Activated gamma-delta T cell treated with Interleukin-2 at 50 U/mL for 16 hours (primary cell): ENCODE results near the gene NBEAL2.
A peak's percentile ranks its signal among the peaks of the same experiment; 100 is the strongest.
"Not testable (repeated sequence)": the region's sequence is repeated elsewhere in the genome, so short reads cannot be mapped to it uniquely, and the experiment has no call there.

Experiments
- DNase-seq: peaks from one replicate; pipeline ENCODE4 v3.0.0-alpha.2; 2020

NBEAL2 gene

DNA sequence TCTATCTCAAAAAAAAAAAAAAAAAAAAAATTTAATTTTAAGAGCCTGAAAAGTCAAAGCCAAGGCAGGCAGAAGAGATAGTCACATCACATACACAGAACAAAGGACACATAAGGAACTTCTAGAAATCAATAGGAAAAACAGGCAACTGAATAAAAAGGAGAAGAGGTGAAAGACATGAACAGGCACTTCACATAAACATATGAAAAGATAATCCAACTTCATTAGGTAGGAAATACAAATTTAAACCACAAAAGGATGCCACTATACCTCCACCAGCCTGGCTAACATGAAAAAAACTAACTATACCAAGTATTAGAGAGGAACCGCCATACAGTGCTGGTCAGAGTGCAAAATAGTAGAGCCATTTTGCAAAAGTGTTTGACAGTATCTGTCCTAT, 17.0 kb upstream of the NBEAL2 start:
- no peak for DNase-seq

DNA sequence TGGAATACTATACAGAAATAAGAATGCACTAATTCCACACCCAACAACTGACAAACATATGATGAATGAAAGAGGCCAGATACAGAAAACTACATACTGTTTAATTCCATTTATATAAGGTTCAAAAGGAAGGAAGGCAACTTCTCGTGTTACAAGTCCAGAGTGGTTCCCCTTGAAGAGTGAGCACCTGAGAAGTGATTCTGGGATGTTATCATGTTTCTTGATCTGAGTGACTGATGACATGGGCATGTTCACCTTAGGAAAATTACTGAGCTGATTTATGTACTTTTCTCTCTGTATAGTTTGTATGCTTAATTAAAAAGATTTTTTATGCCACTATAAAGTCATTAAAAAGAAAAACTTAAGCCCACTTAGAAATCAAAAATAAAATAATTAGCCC, 16.5 kb upstream of the NBEAL2 start:
- DNase-seq, result no peak

DNA sequence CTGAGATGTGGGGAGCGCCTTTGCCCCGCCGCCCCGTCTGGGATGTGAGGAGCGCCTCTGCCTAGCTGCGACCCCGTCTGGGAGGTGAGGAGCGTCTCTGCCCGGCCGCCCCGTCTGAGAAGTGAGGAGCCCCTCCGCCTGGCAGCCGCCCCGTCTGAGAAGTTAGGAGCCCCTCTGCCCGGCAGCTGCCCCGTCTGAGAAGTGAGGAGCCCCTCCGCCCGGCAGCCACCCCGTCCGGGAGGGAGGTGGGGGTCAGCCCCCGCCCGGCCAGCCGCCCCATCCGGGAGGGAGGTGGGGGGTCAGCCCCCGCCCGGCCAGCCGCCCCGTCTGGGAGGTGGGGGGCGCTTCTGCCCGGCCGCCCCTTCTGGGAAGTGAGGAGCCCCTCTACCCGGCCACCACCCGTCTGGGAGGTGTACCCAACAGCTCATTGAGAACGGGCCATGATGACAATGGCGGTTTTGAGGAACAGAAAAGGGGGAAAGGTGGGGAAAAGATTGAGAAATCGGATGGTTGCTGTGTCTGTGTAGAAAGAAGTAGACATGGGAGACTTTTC, 15.4 kb upstream of the NBEAL2 start:
- DNase-seq, result not testable (repeated sequence)

DNA sequence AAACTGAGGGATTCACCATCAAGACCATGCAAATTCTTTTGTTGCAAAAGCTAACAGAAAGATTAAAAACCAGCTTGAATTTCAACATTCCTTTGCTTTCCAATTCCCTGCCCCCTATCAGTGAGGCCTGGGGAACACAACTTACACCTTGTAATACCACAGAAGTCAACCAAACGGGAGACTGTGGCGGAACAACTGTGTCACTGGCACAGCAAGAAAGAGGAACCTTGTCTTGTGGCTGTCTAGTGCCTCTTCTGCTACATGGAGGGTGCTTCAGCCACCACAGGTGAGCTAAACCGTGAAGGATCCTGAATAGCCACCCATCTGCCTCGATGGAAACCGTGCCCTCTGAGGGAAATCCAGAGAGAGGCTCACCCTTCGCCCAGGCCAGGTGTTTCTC, 14.3 kb upstream of the NBEAL2 start:
- DNase-seq, result no peak

DNA sequence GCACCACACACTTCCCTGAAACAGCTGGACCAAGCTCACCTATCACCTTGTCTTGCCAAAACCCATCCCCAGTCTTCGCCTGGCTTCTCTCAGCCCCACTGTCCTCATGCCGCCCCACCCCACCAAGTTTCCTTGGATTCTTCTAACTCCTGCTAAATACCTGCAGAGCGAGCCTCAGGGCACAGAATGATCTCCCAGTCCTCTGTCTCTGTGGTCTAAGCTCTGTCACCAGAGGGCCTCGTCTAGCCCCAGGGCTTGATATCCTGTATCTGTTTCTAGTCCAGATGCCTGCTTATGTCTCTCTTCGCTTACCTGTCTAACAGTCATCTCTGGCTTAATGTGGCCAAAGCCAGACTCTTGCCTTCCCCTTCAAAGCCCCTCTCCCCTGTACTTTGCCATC, 12.7 kb upstream of the NBEAL2 start:
- no peak for DNase-seq

DNA sequence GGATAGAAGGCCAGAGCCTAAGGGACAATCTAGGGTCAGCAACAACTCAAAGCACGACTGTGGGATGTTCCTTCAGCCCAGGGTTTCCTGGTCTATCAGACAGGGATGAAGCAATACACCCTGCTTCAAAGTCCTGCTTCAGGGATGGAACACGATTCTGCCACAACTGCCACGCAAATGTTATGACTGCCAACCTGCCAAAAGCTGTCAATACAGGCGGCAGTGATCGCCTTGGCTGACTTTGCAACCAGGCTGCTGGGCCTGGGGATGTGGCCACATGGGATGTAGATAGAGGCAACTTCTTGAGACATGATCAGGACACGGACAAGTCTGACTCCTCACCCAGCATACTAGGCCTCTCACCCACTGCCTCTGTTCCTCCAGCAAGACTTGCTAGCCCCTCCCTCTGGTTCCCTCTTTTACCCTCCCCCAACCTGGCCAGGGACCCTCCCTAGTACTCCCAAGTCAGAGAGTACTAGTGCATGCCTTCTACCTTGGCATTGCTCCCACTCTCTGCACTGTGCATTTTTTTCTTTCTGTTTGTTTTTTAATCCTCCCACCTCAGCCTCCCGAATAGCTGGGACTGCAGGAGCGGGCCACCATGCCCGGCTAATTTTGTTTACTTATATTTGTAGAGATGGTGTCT, 10.6 kb upstream of the NBEAL2 start:
- no peak for DNase-seq

DNA sequence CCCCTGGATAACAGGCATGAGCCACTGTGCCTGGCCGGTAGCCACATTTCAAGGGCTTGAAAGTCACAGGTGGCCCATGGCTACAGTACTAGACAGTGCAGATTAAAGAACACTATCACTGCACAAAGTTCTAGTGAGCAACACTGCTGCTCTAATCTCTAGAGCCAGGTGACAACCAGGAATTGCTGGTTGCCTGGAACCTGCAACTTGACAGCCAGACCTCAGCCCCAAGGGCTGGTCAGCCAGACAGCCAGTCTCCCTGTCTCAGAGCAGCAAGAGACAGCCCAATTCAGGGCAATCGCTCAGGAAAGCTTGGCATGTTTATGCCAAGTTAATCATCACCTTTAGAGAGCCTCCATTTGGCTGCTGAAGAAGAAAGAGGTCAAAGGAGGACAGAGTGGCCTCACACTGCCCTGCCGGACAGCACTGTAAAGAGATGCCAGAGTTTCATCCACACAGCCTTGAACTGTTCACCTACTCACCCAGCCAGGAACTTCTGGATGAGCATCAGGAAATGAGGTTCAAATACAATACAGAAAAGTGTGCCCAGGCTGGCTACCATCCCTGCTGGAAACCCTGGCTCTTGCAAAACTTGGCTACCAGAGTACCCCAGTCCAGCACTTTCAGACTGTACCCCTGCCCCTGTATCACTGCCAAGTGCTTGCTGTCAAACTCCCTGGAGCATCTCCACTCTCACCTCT, 8.9 kb upstream of the NBEAL2 start:
- DNase-seq, result no peak

DNA sequence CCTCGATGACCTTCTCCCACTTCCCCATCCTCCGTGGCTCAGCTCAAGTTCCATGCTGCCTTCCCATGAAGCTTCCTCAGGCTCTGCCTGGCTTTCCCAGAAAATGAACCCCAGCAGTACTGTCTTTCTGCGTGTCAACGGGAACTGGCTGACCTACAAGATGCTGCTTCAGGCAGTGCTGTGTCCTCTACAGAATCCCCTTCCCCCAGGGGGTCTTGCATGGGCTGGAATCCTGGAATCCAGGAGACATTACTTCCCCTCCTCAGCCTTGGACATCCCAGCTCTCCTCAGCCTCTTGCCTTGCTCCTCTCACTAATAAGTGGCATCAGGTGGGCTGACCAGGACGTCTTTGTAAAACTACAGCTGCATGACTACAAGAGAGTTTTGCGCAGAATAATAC, 8.3 kb upstream of the NBEAL2 start:
- no peak for DNase-seq

DNA sequence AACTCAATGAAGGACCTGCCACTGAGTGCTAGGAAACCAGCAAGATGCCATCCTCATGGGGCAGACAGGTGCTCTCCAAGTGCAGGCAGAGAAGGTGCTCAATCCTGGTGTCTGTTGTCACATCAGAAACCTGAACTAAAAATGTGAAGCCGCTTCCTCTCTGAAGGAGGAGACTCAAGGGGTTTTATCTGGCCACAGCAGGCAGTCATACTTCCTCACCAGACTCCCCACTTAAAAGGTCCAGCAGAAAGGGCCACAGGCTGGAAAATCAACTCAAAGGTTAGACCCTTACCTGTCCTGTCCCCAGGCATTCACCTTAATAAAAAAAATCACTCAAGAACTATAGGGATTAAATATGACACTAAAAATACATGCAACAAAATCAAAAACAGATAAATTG, 7.7 kb upstream of the NBEAL2 start:
- DNase-seq, result no peak

DNA sequence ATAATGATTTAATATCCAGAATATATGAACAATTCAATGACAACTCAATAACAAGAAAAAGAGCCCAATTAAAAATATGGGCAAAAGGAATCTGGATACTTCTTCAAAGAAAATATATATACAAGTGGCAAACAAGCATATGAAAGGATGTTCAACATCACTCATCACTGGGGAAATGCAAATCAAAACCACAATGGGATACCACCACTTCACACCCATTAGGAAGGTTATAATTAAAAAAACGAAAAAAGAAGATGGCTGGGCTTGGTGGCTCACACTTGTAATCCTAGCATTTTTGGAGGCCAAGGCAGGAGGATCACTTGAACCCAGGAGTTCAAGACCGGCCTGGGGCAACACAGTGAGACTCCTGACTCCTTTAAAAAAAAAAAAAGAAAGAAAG, 7.1 kb upstream of the NBEAL2 start:
- no peak for DNase-seq

DNA sequence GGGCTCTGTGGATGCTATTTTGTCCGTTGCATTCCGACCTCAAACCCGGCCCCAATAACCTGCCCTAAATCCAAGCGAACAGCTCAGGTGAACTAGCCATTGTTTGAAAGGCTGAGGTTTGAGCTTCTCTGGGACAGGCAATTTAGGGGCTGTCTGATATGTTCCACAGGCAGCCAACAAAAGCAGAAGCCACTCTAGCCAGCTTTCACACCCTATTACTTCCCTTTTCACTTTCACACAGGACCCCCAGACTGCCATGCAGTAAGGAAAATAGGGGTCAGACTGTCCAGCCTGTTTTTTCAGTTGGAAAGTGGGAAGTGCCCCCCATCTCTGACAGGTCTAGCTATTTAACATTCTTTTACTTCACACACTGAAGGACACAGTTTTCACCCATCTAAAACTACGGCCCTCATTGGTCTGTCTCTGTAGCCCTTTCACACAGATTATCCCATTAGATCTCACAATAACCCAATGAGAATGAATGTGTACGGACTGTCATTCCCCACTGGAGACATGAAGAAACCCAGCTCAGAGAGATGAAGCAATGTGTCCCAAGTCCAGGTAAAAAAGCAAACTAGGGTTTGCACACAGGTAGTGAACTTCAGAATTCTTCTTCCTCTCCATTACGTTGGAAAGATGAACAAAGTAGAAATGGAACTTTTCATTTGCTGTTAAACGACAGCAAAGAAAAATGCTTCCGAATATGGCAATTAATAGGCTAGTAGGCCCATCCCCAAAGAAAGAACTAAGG, 4.9 kb upstream of the NBEAL2 start:
- DNase-seq, result no peak

DNA sequence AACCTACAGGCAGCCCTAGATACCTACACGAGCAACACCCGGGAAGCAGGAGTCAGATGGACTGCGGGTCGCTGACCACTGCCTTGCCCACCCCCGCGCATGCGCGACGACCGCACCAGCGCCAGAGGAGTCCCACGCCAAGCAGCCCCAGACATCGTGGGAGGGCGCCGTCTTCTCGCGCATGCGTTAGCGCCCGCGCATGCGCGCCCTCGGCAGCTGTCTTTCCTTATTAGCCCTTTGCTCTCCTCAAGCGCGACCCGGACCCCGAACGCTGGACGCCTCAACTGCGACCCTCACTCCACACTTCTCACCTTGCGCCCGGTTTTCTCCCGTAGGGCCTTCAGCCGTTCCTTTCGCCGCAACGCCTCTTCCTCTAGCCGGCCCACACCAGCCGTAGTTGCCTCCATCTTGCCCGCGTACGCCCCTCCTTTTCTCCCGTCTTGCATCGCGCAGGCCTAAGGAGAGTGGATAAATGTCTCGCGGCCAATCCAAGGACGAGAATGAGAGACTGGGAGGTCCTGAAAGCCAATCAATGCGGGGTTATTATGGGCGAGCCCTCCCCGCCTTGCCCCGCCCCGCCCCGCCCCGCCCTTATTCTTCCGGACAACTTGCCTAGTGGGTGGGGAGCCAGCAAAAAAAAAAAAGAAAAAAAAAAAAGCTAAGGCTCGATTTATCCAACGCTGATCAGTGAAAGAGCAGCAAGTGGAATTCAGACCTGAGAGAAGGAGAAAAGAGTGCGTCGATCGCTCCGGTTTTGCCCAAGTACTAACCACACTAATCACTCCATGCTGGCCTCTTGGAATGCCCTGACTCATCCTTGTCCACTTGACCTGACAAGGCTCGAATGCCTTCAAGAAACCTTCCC, 2.9 kb upstream of the NBEAL2 start, which contains the start of gene CCDC12:
Gene CCDC12 (minus strand): TSS at position 420 of the 865 bp plus-strand sequence. CDS start 13 bp downstream, at position 407.
- peak; percentile 91 for DNase-seq

DNA sequence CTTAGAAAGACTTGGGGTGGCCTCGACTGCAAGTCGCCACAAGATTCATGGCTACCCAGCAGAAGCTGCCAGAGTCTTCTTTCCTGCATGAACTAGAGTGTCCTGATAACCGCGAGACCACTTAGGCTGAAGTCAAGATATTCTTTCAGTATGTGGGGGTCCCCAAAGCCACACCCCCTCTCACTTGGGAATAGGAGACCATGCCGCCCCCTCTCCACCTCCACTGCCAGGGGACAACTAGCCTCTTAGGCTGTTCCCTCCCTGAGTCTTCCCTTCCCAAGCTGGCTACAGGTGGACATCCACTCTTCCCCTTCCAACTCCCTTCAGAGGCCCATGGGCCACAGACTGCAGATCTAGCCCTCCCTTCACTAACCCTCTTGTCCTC, 1.7 kb upstream of the NBEAL2 start:
- DNase-seq, result no peak

DNA sequence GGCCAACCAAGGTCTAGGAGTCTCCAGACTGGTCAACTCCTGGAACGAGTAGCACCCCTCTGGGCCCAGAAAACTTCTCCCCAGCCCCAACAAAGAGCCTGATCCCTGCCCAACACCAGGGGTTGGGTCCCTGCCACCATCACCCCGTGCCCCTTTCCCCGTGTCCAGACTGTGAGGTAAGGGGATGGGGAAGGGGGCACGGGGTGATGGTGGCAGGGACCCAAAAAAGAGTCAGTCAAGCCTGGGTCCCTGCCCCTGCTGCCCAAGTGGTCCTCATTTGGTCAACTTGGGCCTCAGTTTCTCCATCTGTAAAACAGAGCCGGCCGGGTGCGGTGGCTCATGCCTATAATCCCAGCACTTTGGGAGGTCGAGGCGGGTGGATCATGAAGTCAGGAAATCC, 1.1 kb upstream of the NBEAL2 start:
- no peak for DNase-seq

DNA sequence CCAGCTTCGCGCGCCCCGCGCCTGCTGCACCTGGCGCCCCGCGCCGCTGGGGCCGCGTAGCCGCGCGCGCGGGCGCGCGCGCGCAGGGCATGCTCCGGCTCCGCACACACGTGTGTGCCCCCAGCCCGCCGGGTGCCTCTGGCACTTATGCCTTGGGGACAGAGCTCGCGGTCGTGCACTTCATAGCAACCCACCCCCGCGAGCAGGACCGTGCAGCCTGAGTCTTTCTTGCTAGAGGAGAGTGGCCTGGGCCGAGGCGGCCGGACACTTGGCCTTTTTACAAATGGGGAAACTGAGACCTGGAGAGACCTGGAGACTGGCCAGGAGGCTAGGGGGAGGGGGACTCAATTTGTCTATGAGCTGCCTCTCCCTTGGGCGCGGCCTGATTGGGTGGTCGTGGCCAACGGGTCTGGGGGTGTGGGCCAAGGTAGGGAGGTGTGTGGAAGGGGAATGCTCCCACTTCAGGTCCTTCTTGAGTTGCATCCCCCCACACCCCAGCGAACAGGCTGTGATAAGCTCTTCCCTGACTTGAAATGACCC, 562 bp downstream of the NBEAL2 start:
- no peak for DNase-seq

DNA sequence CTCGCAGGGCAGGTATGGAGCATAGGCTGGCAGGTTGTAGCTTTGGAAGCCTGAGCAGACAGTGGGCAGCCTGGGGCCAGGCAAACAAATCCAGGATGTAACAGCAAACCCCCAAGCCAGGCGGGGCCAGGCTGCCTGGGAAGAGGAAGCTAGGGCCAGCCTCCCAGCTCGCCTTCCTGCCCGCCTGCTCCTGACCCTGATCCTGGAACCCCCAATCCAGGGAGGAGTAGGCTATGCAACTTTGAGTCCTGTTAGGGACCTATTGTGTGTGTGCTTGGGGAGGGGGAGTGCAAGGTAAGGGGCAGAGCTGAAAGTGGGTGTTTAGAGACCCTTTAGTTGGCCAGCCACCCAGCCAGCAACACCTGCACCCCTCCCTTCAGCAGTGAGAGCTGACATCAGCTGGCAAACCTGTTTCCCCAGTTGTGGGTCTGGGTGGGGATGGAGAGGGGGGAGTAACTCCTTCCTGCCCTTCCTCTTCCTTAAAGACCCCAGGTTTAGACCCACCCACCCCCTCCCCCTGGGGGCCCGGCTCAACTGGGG, 2.5 kb downstream of the NBEAL2 start:
- no peak for DNase-seq

DNA sequence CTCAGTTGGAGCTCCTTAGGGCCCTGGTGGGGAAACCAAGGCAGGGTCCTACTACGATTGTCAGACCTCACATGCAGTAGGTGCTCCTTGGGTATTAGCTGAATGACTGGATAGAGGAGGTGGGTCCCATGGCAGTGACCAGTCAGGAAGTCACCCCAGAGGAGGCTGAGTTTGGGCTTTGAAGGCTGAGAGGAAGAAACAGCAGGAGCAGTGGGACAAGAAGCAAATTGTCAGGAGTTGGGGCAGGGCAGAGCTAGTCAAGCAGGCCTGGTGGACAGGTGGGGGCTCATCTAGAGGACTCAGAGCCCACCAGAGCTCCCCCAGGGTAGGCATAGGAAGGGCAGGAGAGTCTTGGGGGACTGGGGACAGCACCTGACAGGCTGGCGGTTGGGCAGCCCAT, 3.1 kb downstream of the NBEAL2 start:
- DNase-seq, result no peak

DNA sequence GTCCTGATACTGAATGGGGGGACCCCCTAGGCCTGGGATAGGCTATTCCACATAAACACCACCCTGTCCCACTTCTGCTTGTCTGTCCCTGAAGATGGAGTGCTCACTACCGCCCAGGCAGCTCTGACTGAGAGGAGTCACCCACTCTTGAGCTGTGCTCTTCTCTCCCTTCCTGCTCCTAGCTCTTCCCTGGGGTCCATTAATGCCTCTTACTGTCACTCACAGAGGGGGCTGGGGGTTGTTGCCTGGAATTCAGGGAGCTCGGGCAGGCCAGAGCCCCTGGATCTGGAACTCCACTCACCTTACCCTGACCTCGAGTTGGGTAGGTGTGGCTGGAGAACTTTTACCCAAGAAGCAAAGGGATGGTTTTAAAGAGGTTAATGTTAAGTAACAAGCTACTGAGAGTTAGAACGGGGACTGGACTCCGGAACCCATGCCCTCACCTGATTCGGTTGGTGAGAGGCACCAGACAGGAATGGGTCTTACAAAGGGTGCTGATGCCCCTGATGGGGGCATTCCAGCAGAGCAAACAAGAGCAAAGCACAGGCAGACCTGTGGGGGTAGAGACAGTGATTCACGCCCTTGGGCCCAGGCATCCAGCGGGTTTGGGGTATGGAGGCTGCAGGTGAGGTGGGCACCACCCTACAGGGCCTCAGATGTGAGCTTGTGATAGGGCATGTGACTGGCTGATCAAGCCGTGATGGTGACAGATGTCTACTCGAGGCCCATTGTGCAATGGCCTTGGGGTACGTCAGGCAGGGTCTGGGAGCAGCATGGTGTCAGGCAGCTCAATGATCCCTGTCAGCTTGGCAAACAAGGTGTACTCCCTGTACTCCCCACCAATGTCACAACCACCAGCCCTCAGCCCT, 5.4 kb downstream of the NBEAL2 start:
- no peak for DNase-seq

DNA sequence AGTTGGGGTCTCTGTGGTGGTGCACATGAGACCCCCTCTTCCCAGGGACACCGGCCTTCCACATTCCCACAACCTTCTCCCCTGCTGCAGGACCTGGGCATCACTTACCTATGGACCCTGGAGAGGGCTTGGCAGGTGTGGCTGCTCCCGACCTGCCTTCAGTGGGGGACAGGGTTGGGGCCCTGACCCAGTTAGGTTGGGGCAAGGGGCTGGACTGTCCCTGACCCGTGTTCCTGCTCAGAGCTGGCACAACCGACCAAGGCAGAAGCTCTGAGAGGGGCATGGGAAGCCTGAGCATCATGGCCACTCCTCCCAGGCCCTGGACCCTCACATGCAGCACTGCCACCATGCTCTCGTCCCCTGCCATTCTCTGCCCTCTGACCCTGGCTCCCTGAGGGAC, 6.1 kb downstream of the NBEAL2 start:
- no peak for DNase-seq

DNA sequence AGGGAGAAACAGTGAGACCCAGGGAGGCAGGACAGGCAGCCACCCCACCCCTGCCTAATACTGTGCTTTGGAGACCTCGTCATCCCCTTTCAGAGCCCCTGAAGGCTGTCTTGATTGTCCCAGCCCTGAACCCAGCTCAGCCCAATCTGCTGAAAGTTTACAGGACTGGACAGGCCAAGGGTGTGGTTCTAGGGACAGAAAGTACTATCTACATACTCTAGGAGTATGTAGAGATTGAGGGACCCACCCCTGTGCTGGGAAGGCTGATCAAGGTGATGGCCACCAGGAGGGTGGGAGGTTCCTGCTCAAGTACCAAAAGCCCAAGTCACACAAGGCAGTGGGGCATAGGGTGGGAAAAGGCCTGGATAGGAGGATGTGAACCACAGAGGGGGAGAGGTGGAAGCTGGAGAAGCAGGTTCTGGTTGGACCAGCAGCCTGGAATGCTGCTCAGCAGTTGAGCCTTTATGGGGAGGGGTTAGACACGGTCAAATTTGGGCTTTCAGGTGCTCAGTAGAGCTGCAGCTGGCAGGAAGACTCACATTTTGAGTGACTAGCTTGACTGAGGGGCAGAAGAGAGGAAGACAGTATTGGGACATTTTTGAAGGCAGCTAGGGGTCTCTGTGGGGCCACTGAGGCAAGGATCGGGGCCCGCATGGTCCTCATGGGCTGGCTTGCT, 6.7 kb downstream of the NBEAL2 start:
- no peak for DNase-seq
